ENCODE measurements around the gene UTF1.

UTF1 gene, protein sequence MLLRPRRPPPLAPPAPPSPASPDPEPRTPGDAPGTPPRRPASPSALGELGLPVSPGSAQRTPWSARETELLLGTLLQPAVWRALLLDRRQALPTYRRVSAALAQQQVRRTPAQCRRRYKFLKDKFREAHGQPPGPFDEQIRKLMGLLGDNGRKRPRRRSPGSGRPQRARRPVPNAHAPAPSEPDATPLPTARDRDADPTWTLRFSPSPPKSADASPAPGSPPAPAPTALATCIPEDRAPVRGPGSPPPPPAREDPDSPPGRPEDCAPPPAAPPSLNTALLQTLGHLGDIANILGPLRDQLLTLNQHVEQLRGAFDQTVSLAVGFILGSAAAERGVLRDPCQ

DNA sequence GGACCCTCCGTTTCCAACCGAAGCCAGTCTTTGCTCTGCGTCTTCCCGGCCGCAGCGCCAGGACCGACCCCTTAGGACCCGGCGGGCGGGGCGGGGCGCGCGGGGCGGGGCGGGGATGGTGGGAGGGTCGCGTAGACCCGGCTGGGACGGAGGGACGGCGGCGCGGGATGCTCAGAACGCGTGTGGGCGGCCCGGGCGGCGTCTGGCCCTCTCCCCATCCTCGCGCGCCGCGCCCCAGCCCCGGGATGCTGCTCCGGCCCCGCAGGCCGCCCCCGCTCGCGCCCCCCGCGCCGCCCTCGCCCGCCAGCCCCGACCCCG lies at the start of gene UTF1:
UTF1 (plus strand) TSS at position 174 of the 318 bp plus-strand sequence; CDS start at position 246, 72 bp downstream.
- no peak for DNase-seq

DNA sequence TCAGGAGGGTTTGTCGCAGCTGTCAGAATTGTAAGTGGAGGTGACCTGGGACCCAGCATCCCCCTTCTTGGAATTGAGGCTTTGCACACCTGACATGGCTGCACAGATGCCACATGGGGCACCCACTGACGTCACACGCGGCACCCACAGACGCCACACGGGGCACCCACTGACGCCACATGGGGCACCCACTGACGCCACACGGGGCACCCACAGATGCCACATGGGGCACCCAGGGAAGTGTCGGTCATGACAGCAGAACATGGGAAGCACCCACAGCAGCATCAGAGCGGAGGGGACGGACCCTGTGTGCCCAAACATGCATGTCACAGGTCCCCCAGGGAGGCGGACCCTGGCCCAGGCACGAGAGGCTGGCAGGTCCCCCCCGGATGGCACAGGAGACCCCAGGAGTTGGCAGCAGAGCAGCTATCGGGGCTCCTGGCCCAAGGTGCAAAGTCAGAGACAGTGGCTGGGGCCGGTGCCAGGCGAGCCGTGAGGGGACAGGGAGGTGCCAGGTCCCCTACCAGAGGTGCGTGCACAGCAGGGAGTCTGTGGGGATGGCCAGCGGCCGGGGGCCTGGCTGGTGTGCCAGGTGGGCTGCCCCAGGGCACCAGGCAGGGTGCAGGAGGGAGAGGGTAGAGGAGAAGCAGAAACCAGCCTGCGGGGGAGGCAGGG lies 48.9 kb upstream of the UTF1 start:
- DNase-seq: no peak

DNA sequence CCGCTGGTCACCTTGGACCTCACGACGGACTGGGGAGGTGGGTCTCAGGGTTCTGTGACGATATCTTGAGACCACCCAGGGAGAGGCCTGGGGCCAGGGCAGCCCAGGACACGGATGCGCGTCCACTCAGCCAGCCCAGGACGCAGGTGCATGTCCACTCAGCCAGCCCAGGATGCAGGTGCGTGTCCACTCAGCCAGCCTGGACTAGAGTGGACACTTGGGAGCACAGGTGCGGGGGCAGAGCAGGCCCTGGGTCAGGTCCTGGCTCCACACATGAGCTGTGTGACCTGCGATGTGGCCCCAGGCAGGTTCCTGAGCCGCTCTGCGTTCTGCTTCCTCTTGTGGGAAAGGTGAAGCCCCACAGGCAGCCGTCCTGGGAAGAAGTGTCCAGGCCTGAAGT lies 47.8 kb upstream of the UTF1 start:
- DNase-seq: no peak

DNA sequence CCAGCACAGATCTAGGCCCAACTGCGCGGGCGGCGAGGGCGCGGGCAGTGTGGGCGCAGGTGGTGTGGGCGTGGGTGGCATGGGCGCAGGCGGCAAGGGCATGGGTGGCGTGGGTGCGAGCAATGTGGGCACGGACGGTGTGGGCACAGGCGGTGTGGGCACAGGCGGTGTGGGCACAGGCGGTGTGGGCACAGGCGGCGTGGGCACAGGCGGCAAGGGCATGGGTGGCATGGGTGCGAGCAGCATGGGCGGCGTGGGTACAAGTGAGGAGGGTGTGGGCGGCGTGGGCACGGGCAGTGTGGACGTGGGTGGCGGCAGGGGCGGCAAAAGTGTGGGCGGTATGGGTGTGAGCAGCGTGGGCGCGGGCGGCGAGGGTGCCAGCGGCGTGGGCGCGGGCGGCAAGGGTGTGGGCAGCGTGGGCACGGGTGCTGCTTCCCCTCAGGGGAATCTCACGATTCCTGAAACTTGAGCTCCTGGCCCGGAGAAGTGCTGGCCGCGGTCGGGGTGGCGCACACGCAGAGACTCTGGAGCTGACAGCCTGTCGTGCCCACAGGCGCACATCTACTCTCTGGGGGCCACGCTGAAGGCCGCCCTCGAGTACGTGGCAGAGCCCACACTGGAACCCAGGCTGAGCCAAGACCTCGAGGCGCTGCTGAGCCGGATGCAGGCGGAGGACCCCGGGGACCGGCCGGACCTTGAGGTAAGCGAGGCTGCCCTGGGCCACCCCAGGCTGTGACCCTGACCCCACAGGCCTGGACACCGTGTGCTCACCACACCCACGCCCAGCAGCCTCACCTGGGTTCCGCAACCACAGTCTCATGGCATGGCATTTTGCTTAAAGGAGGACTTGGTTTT lies 47.0 kb upstream of the UTF1 start:
- DNase-seq: no peak

DNA sequence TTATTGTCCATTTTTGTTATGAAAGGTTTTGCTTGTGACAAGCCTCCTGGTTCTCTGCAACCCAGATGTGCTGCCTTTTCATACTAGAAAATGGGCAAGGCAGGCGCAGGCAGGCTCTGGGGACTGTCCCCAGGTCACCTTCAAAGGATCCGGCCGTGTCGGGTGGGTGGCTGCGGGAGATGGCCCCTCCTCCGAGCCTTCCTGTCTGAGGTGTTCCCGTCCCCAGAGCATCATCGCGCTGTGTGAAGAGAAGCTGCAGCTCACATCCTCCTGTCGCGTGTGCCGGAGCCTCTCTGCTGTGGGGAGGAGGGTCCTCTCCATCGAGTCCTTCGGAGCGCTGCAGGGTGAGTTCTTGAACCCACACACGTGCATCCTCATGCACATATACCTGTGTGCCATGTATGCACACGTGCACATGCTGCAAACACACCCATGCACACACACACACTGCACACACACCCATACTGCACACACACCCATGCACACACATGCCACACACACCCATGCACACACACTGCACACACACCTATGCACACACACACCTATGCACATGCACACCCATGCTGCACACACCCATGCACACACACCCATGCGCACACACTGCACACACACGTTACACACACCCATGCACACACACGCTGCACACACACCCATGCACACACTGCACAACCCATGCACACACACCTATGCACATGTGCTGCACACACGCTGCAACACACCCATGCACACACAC lies 46.2 kb upstream of the UTF1 start:
- no peak for DNase-seq

GRCh38 chr10:133184591-133185244 lies 45.3 kb upstream of the UTF1 start:
- no peak for DNase-seq

- no peak for DNase-seq
Measured at GRCh38 chr10:133185421-133185820, 44.6 kb upstream of the UTF1 start.

GRCh38 chr10:133185916-133186315 lies 44.1 kb upstream of the UTF1 start:
- DNase-seq: no peak

DNA sequence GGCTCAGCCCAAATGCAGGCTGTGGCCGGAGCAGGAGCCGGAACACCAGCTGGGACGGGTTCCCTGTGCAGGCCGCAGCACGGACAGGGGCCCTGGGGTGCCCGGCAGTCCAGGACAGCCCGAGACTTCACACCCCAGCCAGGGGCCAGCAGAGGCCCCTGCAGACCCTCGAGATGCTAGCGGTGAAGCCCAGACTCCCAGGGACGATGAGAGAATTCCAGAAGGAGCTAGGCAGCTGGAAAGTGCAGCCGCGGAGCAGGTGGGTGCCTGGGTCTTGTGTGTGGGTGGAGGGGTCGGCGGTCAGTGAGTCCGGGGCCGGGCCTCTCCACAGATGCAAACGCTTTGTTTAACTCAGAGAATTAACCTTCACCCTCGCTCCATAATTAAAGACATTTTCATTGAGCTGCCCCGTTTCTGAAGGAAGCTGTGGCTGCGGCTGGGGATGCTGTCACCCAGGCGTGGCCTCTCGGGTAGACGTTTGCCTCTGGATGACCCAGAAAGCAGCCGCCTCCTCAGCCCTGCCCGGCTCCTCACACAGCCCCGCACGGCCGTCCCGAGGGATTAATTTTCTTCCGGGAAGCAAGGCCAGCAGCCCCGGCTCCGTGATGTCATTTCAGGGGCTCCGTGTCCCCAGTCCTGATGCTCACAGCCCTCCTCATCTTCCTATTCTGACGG lies 43.5 kb upstream of the UTF1 start:
- DNase-seq: no peak

- DNase-seq: no peak
Measured at GRCh38 chr10:133187091-133187905, 42.7 kb upstream of the UTF1 start.

DNA sequence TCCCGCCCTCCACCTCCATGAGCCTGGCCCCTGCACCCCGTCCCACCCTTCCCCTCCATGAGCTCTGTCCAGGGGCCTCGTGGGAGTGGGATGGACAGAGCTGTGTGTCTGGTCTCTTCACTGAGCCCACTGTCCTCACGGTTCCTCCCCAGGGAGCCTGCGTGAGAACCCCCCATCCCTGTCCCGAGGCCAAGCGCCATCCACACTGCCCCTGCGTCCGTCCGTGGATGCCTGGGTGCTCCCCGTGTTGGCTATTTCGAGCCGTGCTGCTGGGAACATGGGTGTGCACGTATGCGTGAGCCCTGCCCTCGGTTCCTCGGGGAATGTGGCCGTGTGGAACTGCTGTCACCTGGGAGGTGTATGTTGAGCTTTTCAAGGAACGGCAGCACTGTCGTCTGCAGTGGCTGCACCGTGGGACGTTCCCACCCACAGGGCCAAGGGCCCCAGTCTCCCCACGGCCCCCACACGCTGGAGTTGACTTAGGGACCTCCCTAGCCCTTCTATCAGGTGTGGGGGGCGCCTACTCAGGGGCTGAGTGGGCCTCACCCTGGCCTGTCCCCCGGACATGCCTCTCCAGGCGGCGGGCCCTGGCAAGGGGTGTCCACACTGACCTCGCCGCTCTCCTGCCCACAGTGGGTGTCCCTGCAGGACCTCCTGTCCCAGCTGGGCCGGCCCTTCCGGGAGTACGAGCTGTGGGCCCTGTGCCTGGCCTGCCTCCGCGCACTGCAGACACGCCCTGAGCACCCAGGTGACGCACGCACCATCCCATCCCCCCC lies 41.9 kb upstream of the UTF1 start:
- DNase-seq: no peak

DNA sequence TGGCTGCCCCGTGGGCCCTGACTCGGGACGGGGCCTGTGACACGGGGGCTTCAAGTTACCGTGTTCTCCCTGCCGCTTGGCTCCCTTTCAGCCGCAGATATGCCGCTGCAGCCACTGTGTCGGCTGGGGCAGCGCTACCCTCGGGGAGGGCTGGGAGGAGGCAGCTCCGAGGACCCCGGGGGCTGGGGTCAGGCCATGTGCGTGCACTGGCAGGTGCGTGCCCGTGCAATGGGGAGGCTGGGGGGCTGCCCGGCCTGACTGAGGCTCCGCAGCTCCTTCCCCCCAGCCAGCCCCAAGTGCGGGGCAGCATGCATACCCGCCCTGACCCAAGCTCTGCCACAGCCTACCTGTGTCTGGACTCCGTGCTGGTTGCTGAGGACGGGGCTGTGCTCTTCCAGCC lies 40.8 kb upstream of the UTF1 start:
- no peak for DNase-seq

DNA sequence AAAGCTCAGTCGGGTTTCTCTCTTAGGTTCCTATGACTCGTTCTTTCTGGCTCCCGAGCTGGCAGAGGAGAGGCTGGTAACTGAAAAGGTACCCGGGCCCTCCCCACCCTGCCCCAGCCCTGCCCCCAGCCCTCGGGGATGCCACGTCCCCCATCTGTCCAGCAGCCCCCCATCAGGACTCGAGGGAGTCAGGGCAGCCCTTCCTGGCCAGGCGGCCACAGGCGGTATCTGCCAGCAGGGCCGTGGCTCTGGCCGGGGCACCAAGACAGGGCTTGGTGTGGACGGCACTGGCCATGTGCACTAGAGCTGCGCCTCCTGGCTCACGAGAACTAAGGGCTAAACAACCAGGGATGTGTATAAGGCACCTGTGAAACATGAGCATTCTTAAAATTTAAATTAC lies 40.3 kb upstream of the UTF1 start:
- no peak for DNase-seq

GRCh38 chr10:133190225-133190624 lies 39.8 kb upstream of the UTF1 start:
- no peak for DNase-seq

GRCh38 chr10:133191651-133192050 lies 38.4 kb upstream of the UTF1 start:
- no peak for DNase-seq

- no peak for DNase-seq
Measured at GRCh38 chr10:133194151-133194550, 35.9 kb upstream of the UTF1 start.

DNA sequence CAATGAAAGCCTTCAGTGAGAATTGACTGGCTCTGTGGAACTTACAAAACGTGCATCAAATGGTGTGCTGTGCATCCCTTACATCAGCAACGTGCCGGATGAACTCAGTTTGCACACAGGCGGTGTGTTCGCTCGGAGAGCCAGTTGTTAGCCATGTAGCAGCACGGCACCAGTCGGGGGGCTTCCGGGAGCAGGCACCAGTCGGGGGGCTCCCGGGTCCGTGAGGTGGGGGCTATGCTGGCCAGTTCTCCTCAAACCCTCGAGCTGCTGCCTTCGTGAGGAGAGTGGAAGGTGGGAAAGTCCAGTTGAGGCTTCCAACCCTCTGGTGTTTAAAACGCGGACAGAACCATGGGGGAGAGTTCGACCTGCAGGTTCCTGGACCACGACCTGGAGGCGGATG lies 34.9 kb upstream of the UTF1 start:
- DNase-seq: no peak

DNA sequence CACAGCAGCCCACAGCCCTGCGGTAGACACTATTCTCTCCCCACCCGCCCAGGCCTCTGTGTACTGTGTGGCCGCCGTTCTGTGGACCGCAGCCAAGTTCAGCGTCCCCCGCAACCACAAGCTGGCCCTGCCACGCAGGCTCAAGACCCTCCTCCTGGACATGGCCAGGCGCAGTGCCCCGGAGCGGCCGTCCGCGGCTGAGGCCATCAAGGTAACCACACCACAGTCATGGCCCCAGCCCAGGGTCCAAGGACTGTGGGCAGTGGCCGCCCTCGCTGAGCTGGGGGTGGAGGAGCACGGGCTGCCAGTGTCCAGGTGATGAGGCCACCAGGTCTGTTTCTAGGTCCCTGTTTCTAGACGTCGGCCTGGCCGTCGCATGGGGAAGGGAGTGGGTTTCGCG lies 34.4 kb upstream of the UTF1 start:
- no peak for DNase-seq

DNA sequence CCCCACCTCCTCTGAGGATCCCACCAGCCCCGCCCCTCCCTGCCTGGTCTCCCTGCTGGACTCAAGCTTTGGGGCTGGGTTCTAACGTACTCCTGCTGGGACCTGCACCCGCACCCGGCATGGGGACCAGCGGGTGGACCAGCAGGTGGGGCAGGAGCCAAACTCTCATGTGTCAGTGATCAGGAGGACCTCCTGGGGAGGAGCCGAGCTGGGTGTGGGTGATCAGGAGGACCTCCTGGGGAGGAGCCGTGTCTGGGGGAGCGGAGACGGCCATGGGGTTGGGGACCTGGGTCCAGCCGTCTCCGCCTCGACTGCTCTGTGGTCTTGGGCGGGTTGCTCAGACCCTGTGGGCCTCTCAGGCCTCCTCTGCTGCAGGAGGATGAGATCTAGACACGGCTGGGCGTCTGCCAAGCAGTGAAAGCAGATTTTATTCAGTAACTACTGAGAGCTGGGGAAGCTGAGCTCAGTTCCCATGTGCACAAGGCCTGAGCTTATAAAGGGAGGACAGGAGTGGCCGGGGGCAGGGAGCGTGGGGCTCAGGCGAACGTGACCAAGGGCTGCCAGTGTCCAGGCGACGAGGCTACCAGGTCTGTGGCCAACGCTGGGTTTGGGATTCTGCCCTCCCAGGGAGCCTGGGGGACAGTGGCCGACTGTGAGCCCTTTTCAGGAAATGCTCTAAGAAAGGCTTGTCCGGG lies 33.6 kb upstream of the UTF1 start:
- DNase-seq: no peak

Data from stimulated activated naive CD4-positive, alpha-beta T cell treated with Interleukin-2 at 50 U/mL for 16 hours (primary cell).